Epithelial cell of prostate (primary cell): Measurements from ENCODE around the gene GABBR1.
"Not testable (repeated sequence)": the region's sequence is repeated elsewhere in the genome, so short reads cannot be mapped to it uniquely, and the experiment has no call there.

Source experiments
- DNase-seq: peaks from one replicate; pipeline ENCODE4 v3.0.0-alpha.2; 2011; ENCODE audit warnings: low read depth, low spot score
- H3K27ac ChIP-seq: fragments of 450-650 bp; 2 replicates; pipeline ENCODE4 v1.5.1; 2017; ENCODE audit warnings: mild to moderate bottlenecking

Gene GABBR1

GRCh38 chr6:29632789-29633533 is at the start of gene GABBR1:
GABBR1 (minus strand) TSS chr6:29633183; CDS start chr6:29632385, 798 bp downstream.
- no peak for DNase-seq
- H3K27ac ChIP-seq = peak within 1 kb of the TSS; percentile 50

- no peak overlapping the region for H3K27ac ChIP-seq
- no peak for DNase-seq
These were observed 48.8 kb upstream of the GABBR1 start for GRCh38 chr6:29681811-29682210.

- no peak for DNase-seq
- peak within 1 kb of the TSS; percentile 97 for H3K27ac ChIP-seq
These were observed 47.9 kb upstream of the GABBR1 start, which contains the start of gene ZFP57 for GRCh38 chr6:29680904-29681303. ZFP57 (minus strand) TSS chr6:29681152; CDS start chr6:29677003, 4,149 bp downstream.

GRCh38 chr6:29680416-29680815 is 47.4 kb upstream of the GABBR1 start:
- H3K27ac ChIP-seq = peak overlapping the region; percentile 97
- DNase-seq = no peak

- DNase-seq = no peak
- peak overlapping the region; percentile 97 for H3K27ac ChIP-seq
These were observed 47.0 kb upstream of the GABBR1 start for GRCh38 chr6:29679962-29680361.

- H3K27ac ChIP-seq = peak overlapping the region; percentile 97
These were observed 45.1 kb upstream of the GABBR1 start for GRCh38 chr6:29678114-29678513.

GRCh38 chr6:29676981-29677601 is 44.1 kb upstream of the GABBR1 start:
- no peak for DNase-seq
- peak overlapping the region; percentile 97 for H3K27ac ChIP-seq

More at GRCh38 chr6:29678114-29678513, 45.1 kb upstream of the GABBR1 start:
- DNase-seq = peak; percentile 37

- peak overlapping the region; percentile 97 for H3K27ac ChIP-seq
- no peak for DNase-seq
These were observed 42.6 kb upstream of the GABBR1 start for GRCh38 chr6:29675561-29675960.

- no peak overlapping the region for H3K27ac ChIP-seq
- DNase-seq = no peak
These were observed 41.0 kb upstream of the GABBR1 start for GRCh38 chr6:29674008-29674407.

- DNase-seq = no peak
- no peak overlapping the region for H3K27ac ChIP-seq
These were observed 40.2 kb upstream of the GABBR1 start for GRCh38 chr6:29673161-29673560.

- DNase-seq, H3K27ac ChIP-seq: not testable (repeated sequence)
These were observed 39.1 kb upstream of the GABBR1 start for GRCh38 chr6:29672116-29672515.

- no peak overlapping the region for H3K27ac ChIP-seq
- no peak for DNase-seq
These were observed 38.0 kb upstream of the GABBR1 start for GRCh38 chr6:29671026-29671425.

- no peak for DNase-seq
- H3K27ac ChIP-seq = no peak overlapping the region
These were observed 34.2 kb upstream of the GABBR1 start for GRCh38 chr6:29667158-29667557.

- no peak for DNase-seq
- no peak overlapping the region for H3K27ac ChIP-seq
These were observed 33.8 kb upstream of the GABBR1 start for GRCh38 chr6:29666826-29667130.

- H3K27ac ChIP-seq = no peak overlapping the region
- DNase-seq = no peak
These were observed 33.2 kb upstream of the GABBR1 start for GRCh38 chr6:29665942-29666825.

- no peak for DNase-seq
- H3K27ac ChIP-seq = no peak overlapping the region
These were observed 30.5 kb upstream of the GABBR1 start for GRCh38 chr6:29663300-29664042.

- H3K27ac ChIP-seq = peak overlapping the region; percentile 37
- DNase-seq = not testable (repeated sequence)
These were observed 28.6 kb upstream of the GABBR1 start for GRCh38 chr6:29661502-29662141.

- DNase-seq = no peak
- no peak overlapping the region for H3K27ac ChIP-seq
These were observed 28.1 kb upstream of the GABBR1 start for GRCh38 chr6:29661071-29661470.

- H3K27ac ChIP-seq = no peak within 1 kb of the TSS
These were observed 23.8 kb upstream of the GABBR1 start, which contains the start of gene MOG for GRCh38 chr6:29656798-29657197. MOG (plus strand) TSS chr6:29657092; CDS start chr6:29657210, 118 bp downstream.

GRCh38 chr6:29656157-29656556 is 23.2 kb upstream of the GABBR1 start:
- DNase-seq = no peak
- no peak overlapping the region for H3K27ac ChIP-seq

More at GRCh38 chr6:29656798-29657197, 23.8 kb upstream of the GABBR1 start, which contains the start of gene MOG:
- DNase-seq = no peak
